ENCODE results near the gene POLN.
A peak's percentile ranks its signal among the peaks of the same experiment; 100 is the strongest.
"Not testable (repeated sequence)": the region's sequence is repeated elsewhere in the genome, so short reads cannot be mapped to it uniquely, and the experiment has no call there.

Gene POLN

GRCh38 chr4:2250357-2251072 lies 8.6 kb upstream of the POLN start:
- no peak for DNase-seq

GRCh38 chr4:2249526-2250356 lies 7.8 kb upstream of the POLN start:
- no peak for DNase-seq

- no peak for DNase-seq
These were observed 6.9 kb upstream of the POLN start for GRCh38 chr4:2248821-2249261.

- DNase-seq, result no peak
These were observed 6.3 kb upstream of the POLN start for GRCh38 chr4:2248044-2248780.

- no peak for DNase-seq
These were observed 5.5 kb upstream of the POLN start for GRCh38 chr4:2247128-2248043.

GRCh38 chr4:2246384-2247127 lies 4.6 kb upstream of the POLN start:
- DNase-seq, result no peak

- no peak for DNase-seq
These were observed 3.9 kb upstream of the POLN start for GRCh38 chr4:2245787-2246275.

- no peak for DNase-seq
These were observed 3.3 kb upstream of the POLN start for GRCh38 chr4:2245057-2245786.

- no peak for DNase-seq
These were observed 1.9 kb upstream of the POLN start for GRCh38 chr4:2243681-2244380.

- DNase-seq, result no peak
These were observed 918 bp downstream of the POLN start for GRCh38 chr4:2241003-2241402.

- no peak for DNase-seq
These were observed 4.8 kb downstream of the POLN start for GRCh38 chr4:2236944-2237666.

GRCh38 chr4:2231082-2231481 lies 10.8 kb downstream of the POLN start:
- DNase-seq, result no peak

- peak; percentile 46 for DNase-seq
These were observed 15.7 kb downstream of the POLN start for GRCh38 chr4:2226261-2226660.

GRCh38 chr4:2222838-2223237 lies 19.1 kb downstream of the POLN start:
- no peak for DNase-seq

GRCh38 chr4:2221378-2221777 lies 20.5 kb downstream of the POLN start:
- DNase-seq, result not testable (repeated sequence)

- peak; percentile 44 for DNase-seq
These were observed 21.8 kb downstream of the POLN start for GRCh38 chr4:2220016-2220630.

GRCh38 chr4:2219233-2219760 lies 22.6 kb downstream of the POLN start:
- DNase-seq, result no peak

- no peak for DNase-seq
These were observed 23.5 kb downstream of the POLN start for GRCh38 chr4:2218436-2218835.

- no peak for DNase-seq
These were observed 24.2 kb downstream of the POLN start for GRCh38 chr4:2217726-2218125.

All from DMS79 treated with DMSO at 0.1 percent for 48 hours (cell line).